DMS153 (cell line): ENCODE data around the gene ADRA2B.
A peak's percentile ranks its signal among the peaks of the same experiment; 100 is the strongest.
"Not testable (repeated sequence)": the region's sequence is repeated elsewhere in the genome, so short reads cannot be mapped to it uniquely, and the experiment has no call there.

Experiments used
- DNase-seq: peaks from one replicate; lab custom pipeline; 2025; lab: John Stamatoyannopoulos, UW

Gene ADRA2B

GRCh38 chr2:96067902-96068581, 48.3 kb downstream of the ADRA2B start:
- DNase-seq: peak; percentile 65

- DNase-seq: not testable (repeated sequence)
Measured at GRCh38 chr2:96067098-96067660, 49.2 kb downstream of the ADRA2B start.

GRCh38 chr2:96066511-96066910, 49.9 kb downstream of the ADRA2B start:
- DNase-seq: not testable (repeated sequence)

- not testable (repeated sequence) for DNase-seq
Measured at GRCh38 chr2:96065954-96066353, 50.4 kb downstream of the ADRA2B start.

GRCh38 chr2:96065381-96065930, 50.9 kb downstream of the ADRA2B start:
- no peak for DNase-seq

- not testable (repeated sequence) for DNase-seq
Measured at GRCh38 chr2:96064760-96065159, 51.6 kb downstream of the ADRA2B start.

GRCh38 chr2:96064047-96064675, 52.2 kb downstream of the ADRA2B start:
- not testable (repeated sequence) for DNase-seq

GRCh38 chr2:96063116-96063899, 53.1 kb downstream of the ADRA2B start:
- DNase-seq: not testable (repeated sequence)
